ENCODE measurements around the gene CLEC16A. TPM values are rescaled to one million over a fixed set of nuclear protein-coding genes. Genes with fewer than 3 reads are reported as not detected.

CLEC16A gene
- polyA plus RNA-seq, 3 donors, result 3.4 to 12.0 (median 5.8) TPM

- no peaks in the 10 kb centered on the region for H3K27me3 ChIP-seq (ENCODE audit: control insufficient read depth in 2 of 2, insufficient read depth in 2 of 2, low read length in 2 of 2)
- H2AFZ ChIP-seq (ENCODE audit: insufficient read depth, low read depth, low read length, poor library complexity, severe bottlenecking), result no peak overlapping the region
- Mint-ChIP-seq H3K4me1 (peaks cover 18% of the 10 kb centered on the region), H3K36me3 (peaks cover 0 to under 1% of the 10 kb centered on the region in 2 donors), H3K27me3 (ENCODE audit: low read depth in 3 of 3) (peaks cover 9 to 11% (median 9%) of the 10 kb centered on the region in 3 donors), H3K9me3 (no peaks in the 10 kb centered on the region), H3K27ac (no peak overlapping the region), H3K4me3 (no peak overlapping the region)
- no peak overlapping the region for H3K4me2 ChIP-seq (replicated peaks; ENCODE audit: extremely low read depth, low read length, poor library complexity, severe bottlenecking)
- no peak overlapping the region for H3K27ac ChIP-seq (ENCODE audit: low read depth in 1 of 2, low read length in 2 of 2)
- no peaks in the 10 kb centered on the region for H3K9me3 ChIP-seq (replicated peaks in 1 of 2; ENCODE audit: control insufficient read depth in 1 of 2, insufficient read depth in 1 of 2, low read length in 2 of 2)
- no peak for DNase-seq
- H3K4me3 ChIP-seq (replicated peaks in 1 of 3; ENCODE audit: low read depth in 2 of 3, low read length in 3 of 3), result no peak overlapping the region
- TF ChIP-seq CTCF (IDR thresholded peaks at IDR 0.05), result no peak
- no peak overlapping the region for H3K9ac ChIP-seq (ENCODE audit: insufficient read depth, low read length, poor library complexity, severe bottlenecking)
- intact Hi-C loops (cut with micrococcal nuclease), result no loop called here
- H4K20me1 ChIP-seq (ENCODE audit: insufficient read depth, low read length), result no peaks in the 10 kb centered on the region
- 96% methylated on average over 4 of the region's 5 CpGs for WGBS (ENCODE audit: insufficient coverage)
- no peaks in the 10 kb centered on the region for H3K36me3 ChIP-seq (replicated peaks in 1 of 2; ENCODE audit: control insufficient read depth in 1 of 2, insufficient read depth in 2 of 2, low read length in 2 of 2)
- peaks cover 8 to 17% of the 10 kb centered on the region in 2 donors for H3K4me1 ChIP-seq (ENCODE audit: control insufficient read depth in 1 of 2, insufficient read depth in 2 of 2, low read length in 2 of 2)
- no peaks in the 10 kb centered on the region for H3K79me2 ChIP-seq (ENCODE audit: insufficient read depth, low read length)
These were observed 247.3 kb downstream of the CLEC16A start for GRCh38 chr16:11191665-11192064.

- intact Hi-C loops (cut with micrococcal nuclease), result no loop called here
- H3K9me3 ChIP-seq (replicated peaks in 1 of 2; ENCODE audit: control insufficient read depth in 1 of 2, insufficient read depth in 1 of 2, low read length in 2 of 2), result no peaks in the 10 kb centered on the region
- H3K4me3 Mint-ChIP-seq, result no peak overlapping the region
- DNase-seq, result no peak
- peaks cover 24% of the 10 kb centered on the region for H3K4me1 Mint-ChIP-seq
- no peak overlapping the region for H2AFZ ChIP-seq (ENCODE audit: insufficient read depth, low read depth, low read length, poor library complexity, severe bottlenecking)
- no peaks in the 10 kb centered on the region for H3K36me3 ChIP-seq (replicated peaks in 1 of 2; ENCODE audit: control insufficient read depth in 1 of 2, insufficient read depth in 2 of 2, low read length in 2 of 2)
- no peak for TF ChIP-seq CTCF (IDR thresholded peaks at IDR 0.05)
- no peaks in the 10 kb centered on the region for H3K9me3 Mint-ChIP-seq
- H3K27ac ChIP-seq (ENCODE audit: low read depth in 1 of 2, low read length in 2 of 2), result no peak overlapping the region
- peaks cover 3 to 4% of the 10 kb centered on the region in 2 donors for H3K36me3 Mint-ChIP-seq
- H3K4me1 ChIP-seq (ENCODE audit: control insufficient read depth in 1 of 2, insufficient read depth in 2 of 2, low read length in 2 of 2), result peaks cover 8 to 18% of the 10 kb centered on the region in 2 donors
- H3K4me2 ChIP-seq (replicated peaks; ENCODE audit: extremely low read depth, low read length, poor library complexity, severe bottlenecking), result no peak overlapping the region
- no peaks in the 10 kb centered on the region for H4K20me1 ChIP-seq (ENCODE audit: insufficient read depth, low read length)
- H3K4me3 ChIP-seq (replicated peaks in 1 of 3; ENCODE audit: low read depth in 2 of 3, low read length in 3 of 3), result no peak overlapping the region
- H3K27me3 Mint-ChIP-seq (ENCODE audit: low read depth in 3 of 3), result peaks cover 9 to 11% (median 9%) of the 10 kb centered on the region in 3 donors
- H3K79me2 ChIP-seq (ENCODE audit: insufficient read depth, low read length), result no peaks in the 10 kb centered on the region
- H3K9ac ChIP-seq (ENCODE audit: insufficient read depth, low read length, poor library complexity, severe bottlenecking), result no peak overlapping the region
- no peaks in the 10 kb centered on the region for H3K27me3 ChIP-seq (ENCODE audit: control insufficient read depth in 2 of 2, insufficient read depth in 2 of 2, low read length in 2 of 2)
- H3K27ac Mint-ChIP-seq, result peak overlapping the region in 2 of 7 donors; percentile 22 to 52
These were observed 249.1 kb downstream of the CLEC16A start for GRCh38 chr16:11193494-11193893.

All from CD14-positive monocyte (primary cell).